KMS-11 (cell line): ENCODE results near the gene VSIR.

Source experiments
- H2AFZ ChIP-seq: fragments of 200-600 bp; sonication (generic); 2 replicates; pipeline ENCODE4 v1.6.1; 2016; ENCODE audit warnings: antibody characterized with exemption, mixed run types, low read depth
- H3K27ac ChIP-seq: fragments of 200-600 bp; sonication (generic); 2 replicates; pipeline ENCODE4 v1.6.1; 2016; ENCODE audit warnings: mild to moderate bottlenecking, mixed run types
- H3K27me3 ChIP-seq: fragments of 200-600 bp; sonication (generic); 2 replicates; pipeline ENCODE4 v1.6.1; 2017; ENCODE audit warnings: mild to moderate bottlenecking, low read depth, mixed run types, moderate library complexity; ENCODE audit not compliant: insufficient read depth
- H3K36me3 ChIP-seq: fragments of 200-600 bp; sonication (generic); 2 replicates; pipeline ENCODE4 v1.6.1; 2017; ENCODE audit warnings: mild to moderate bottlenecking, mixed run types; ENCODE audit not compliant: insufficient read depth
- H3K4me1 ChIP-seq: fragments of 200-600 bp; sonication (generic); 2 replicates; pipeline ENCODE4 v1.6.1; 2016; ENCODE audit warnings: mild to moderate bottlenecking, low read depth, mixed run types; ENCODE audit not compliant: poor library complexity, severe bottlenecking
- H3K4me2 ChIP-seq: fragments of 200-600 bp; sonication (generic); 2 replicates; pipeline ENCODE4 v1.7.0; 2016; ENCODE audit warnings: mild to moderate bottlenecking, mixed run types
- H3K4me3 ChIP-seq: fragments of 200-600 bp; sonication (generic); IDR thresholded peaks from 2 replicates; pipeline ENCODE4 v1.6.1; 2017; ENCODE audit warnings: low read depth, low read length, mixed read lengths; ENCODE audit not compliant: insufficient read depth
- H3K79me2 ChIP-seq: fragments of 200-600 bp; sonication (generic); 2 replicates; pipeline ENCODE4 v1.6.1; 2016; ENCODE audit warnings: low read depth, mixed run types; ENCODE audit not compliant: insufficient read depth
- H3K9ac ChIP-seq: fragments of 200-600 bp; sonication (generic); 2 replicates; pipeline ENCODE4 v1.6.1; 2016; ENCODE audit warnings: mild to moderate bottlenecking, mixed run types
- H4K20me1 ChIP-seq: fragments of 200-600 bp; sonication (generic); 2 replicates; pipeline ENCODE4 v1.6.1; 2016; ENCODE audit warnings: mild to moderate bottlenecking, mixed run types; ENCODE audit not compliant: insufficient read depth
- TF ChIP-seq, protein P1 (sequence below): fragments of 200-600 bp; sonication (generic); conservative IDR thresholded peaks from 2 replicates; pipeline ENCODE4 v1.6.1; 2017; ENCODE audit warnings: low read depth, mild to moderate bottlenecking, antibody characterized with exemption, low read length, moderate library complexity, mixed read lengths

VSIR gene

DNA sequence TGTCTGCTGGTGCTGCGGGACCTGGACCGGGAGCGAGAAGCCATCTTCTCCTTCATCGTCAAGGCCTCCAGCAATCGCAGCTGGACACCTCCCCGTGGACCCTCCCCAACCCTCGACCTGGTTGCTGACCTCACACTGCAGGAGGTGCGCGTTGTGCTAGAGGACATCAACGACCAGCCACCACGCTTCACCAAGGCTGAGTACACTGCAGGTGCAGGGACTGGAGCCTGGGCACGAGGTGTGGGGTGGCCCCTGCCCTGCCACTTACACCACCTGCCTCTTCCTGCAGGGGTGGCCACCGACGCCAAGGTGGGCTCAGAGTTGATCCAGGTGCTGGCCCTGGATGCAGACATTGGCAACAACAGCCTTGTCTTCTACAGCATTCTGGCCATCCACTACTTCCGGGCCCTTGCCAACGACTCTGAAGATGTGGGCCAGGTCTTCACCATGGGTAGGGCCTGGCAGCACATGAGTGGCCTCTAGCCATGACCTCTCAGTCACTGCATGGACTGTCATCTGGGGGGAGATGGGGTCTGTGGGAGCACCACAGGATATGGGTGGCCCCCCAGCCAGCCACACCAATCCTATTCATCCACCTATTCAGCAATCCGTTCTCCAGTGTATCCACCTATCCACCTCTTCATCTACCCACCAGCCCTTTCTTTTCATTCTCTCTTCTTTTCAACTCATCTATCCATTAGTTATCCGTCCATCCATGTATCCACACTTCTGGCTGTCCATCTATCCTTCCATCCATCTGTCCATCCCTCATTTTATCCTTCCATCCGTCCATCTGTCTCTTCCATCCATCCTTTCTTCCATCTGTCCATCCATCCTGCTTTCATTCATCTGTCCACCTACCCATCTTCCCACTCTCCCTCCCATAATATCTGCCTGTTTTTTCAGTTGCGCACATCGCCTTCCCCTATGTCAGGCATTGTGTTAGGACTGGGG is 34.5 kb upstream of the VSIR start:
- H3K79me2 ChIP-seq = no peaks in the 10 kb centered on the region
- H3K4me2 ChIP-seq = no peak overlapping the region
- no peak overlapping the region for H3K27ac ChIP-seq
- H3K4me3 ChIP-seq = no peak overlapping the region
- no peaks in the 10 kb centered on the region for H3K4me1 ChIP-seq
- H2AFZ ChIP-seq = no peak overlapping the region
- no peak overlapping the region for H3K9ac ChIP-seq
- TF ChIP-seq, protein P1, sequence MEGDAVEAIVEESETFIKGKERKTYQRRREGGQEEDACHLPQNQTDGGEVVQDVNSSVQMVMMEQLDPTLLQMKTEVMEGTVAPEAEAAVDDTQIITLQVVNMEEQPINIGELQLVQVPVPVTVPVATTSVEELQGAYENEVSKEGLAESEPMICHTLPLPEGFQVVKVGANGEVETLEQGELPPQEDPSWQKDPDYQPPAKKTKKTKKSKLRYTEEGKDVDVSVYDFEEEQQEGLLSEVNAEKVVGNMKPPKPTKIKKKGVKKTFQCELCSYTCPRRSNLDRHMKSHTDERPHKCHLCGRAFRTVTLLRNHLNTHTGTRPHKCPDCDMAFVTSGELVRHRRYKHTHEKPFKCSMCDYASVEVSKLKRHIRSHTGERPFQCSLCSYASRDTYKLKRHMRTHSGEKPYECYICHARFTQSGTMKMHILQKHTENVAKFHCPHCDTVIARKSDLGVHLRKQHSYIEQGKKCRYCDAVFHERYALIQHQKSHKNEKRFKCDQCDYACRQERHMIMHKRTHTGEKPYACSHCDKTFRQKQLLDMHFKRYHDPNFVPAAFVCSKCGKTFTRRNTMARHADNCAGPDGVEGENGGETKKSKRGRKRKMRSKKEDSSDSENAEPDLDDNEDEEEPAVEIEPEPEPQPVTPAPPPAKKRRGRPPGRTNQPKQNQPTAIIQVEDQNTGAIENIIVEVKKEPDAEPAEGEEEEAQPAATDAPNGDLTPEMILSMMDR = no peak
- no peaks in the 10 kb centered on the region for H3K36me3 ChIP-seq
- H4K20me1 ChIP-seq = no peaks in the 10 kb centered on the region
- H3K27me3 ChIP-seq = peaks cover 13% of the 10 kb centered on the region; the same call in 1 of the 2 replicates

DNA sequence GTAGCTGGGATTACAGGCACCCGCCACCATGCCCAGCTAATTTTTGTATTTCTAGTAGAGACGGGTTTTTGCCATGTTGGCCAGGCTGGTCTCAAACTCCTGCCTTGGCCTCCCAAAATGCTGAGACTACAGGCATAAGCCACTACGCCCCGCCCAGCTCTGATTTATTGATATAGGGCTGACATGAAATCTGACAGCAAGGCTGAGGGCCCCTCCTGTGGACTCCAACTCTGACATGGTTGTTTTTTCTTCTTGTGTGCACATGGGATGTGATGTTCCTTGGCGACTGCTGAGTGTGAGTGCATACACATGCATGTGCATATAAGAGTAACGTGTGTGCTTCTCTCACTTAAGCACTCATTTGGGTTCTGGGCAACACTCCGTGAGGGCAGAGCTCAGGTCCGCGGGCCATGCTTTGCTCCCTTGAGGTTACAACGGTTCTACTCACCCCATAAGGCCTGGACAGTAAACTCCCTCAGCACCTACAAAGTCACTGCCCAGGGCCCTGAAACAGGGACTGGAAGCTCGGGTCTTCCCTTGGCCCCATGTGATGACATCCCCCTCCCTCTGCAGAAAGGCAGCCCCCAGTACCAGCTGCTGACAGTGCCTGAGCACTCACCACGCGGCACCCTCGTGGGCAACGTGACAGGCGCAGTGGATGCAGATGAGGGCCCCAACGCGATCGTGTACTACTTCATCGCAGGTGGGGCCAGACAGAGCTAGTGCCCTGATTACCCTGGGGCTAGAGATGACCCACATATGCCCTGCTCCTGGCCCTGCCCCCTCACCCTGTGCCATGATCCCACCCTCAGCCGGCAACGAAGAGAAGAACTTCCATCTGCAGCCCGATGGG is 33.6 kb upstream of the VSIR start:
- no peaks in the 10 kb centered on the region for H4K20me1 ChIP-seq
- H3K36me3 ChIP-seq = no peaks in the 10 kb centered on the region
- H3K9ac ChIP-seq = no peak overlapping the region
- no peak overlapping the region for H2AFZ ChIP-seq
- no peak overlapping the region for H3K27ac ChIP-seq
- peaks cover 20% of the 10 kb centered on the region; the same call in 1 of the 2 replicates for H3K27me3 ChIP-seq
- H3K4me1 ChIP-seq = no peaks in the 10 kb centered on the region
- no peaks in the 10 kb centered on the region for H3K79me2 ChIP-seq
- H3K4me2 ChIP-seq = no peak overlapping the region
- no peak overlapping the region for H3K4me3 ChIP-seq
- TF ChIP-seq, protein P1 = no peak

DNA sequence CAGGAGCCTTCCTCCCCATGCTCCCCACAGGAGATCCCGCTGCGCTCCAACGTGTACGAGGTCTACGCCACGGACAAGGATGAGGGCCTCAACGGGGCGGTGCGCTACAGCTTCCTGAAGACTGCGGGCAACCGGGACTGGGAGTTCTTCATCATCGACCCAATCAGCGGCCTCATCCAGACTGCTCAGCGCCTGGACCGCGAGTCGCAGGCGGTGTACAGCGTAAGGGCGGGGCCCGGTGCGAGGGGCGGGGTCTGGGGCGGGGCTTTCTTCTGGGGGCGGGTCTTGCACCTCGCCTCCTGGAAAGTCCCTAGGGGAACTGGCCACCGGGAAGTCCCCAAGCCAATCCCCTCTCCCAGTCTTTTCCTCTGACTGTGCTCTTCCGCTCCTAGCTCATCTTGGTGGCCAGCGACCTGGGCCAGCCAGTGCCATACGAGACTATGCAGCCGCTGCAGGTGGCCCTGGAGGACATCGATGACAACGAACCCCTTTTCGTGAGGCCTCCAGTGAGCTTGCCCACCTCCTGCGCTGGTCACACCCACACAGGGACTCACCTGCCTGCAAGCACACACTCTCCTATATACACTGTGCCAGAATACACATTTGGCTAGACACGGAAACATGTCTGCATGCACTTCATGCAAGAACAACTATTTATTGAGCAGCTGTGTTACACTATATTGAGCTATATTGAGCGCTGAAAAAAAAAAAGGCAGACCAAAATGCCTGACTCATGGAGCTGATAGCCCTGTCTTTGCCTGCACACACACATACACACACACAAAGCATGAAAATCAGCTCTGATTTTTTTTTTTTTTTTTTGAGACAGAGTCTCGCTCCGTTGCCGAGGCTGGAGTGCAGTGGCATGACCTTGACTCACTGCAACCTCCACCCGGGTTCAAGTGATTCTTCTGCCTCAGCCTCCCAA is 32.7 kb upstream of the VSIR start:
- no peak overlapping the region for H3K4me3 ChIP-seq
- H2AFZ ChIP-seq = no peak overlapping the region
- H3K4me2 ChIP-seq = no peak overlapping the region
- no peak overlapping the region for H3K9ac ChIP-seq
- TF ChIP-seq, protein P1 = no peak
- H4K20me1 ChIP-seq = no peaks in the 10 kb centered on the region
- no peaks in the 10 kb centered on the region for H3K4me1 ChIP-seq
- no peak overlapping the region for H3K27ac ChIP-seq
- no peaks in the 10 kb centered on the region for H3K79me2 ChIP-seq
- peaks cover 29% of the 10 kb centered on the region; the same call in 1 of the 2 replicates for H3K27me3 ChIP-seq
- no peaks in the 10 kb centered on the region for H3K36me3 ChIP-seq

DNA sequence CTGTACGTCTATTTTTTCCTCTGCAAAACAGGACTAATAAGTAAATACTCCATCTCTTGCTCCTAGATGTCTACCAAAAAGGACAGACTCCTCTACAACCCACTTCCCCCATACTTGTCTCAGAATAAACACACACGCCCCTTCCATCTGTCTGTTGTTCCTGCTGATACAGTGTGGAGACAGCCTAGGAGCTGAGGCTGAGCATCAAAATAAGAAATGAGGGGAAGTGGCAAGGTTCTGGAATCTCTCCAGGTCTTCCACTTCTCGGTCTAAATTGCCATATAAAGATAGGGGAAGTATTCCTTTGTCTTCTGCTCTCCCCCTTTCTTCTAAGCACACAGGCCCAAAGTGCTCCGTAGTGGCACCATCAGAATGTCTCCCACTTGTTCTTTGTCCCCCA is 30.8 kb upstream of the VSIR start:
- no peaks in the 10 kb centered on the region for H3K36me3 ChIP-seq
- H3K4me2 ChIP-seq = no peak overlapping the region
- no peaks in the 10 kb centered on the region for H3K79me2 ChIP-seq
- no peak overlapping the region for H3K9ac ChIP-seq
- no peak overlapping the region for H2AFZ ChIP-seq
- no peak overlapping the region for H3K4me3 ChIP-seq
- no peaks in the 10 kb centered on the region for H4K20me1 ChIP-seq
- no peak overlapping the region for H3K27ac ChIP-seq
- no peaks in the 10 kb centered on the region for H3K4me1 ChIP-seq
- TF ChIP-seq, protein P1 = no peak
- peaks cover 35% of the 10 kb centered on the region; the same call in 1 of the 2 replicates for H3K27me3 ChIP-seq
